ENCODE data around the gene RP9. TPM values are rescaled to one million over a fixed set of nuclear protein-coding genes. Genes with fewer than 3 reads are reported as not detected.

RP9 gene
- total and polyA plus RNA-seq, 7 donors, result 6.6 to 24.6 (median 10.8) TPM

DNA sequence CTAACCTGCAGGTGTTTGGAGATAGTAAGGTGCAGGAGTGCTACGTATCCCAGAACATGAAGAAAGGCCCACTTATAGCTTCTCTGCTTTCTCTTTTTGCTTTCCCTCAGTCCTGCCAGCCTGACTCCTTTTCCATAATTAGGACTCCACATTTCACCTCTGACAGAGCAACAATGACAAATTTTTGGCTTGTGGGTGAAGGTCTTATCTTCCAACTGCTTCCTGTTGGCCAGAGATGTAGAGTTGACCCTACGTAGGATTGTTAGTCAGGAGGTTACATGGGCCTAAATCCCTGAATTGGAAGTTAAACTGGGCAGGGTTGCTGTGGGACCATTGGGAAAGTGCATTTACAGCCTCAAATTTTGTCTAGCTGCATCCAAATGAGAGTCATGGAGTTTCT lies 21.3 kb downstream of the RP9 start:
- no peak overlapping the region for H3K4me3 ChIP-seq
- no peak overlapping the region for H3K27ac ChIP-seq
- intact Hi-C loops (cut with DNase I), result no loop called here
- WGBS, 2 donors, result 91 to 94% methylated on average over 2 of the region's 2 CpGs
- no peaks in the 10 kb centered on the region for H3K4me1 ChIP-seq
- H3K9me3 ChIP-seq, result no peaks in the 10 kb centered on the region
- TF ChIP-seq POLR2A (IDR thresholded peaks at IDR 0.05), result no peak
- TF ChIP-seq, protein P1, sequence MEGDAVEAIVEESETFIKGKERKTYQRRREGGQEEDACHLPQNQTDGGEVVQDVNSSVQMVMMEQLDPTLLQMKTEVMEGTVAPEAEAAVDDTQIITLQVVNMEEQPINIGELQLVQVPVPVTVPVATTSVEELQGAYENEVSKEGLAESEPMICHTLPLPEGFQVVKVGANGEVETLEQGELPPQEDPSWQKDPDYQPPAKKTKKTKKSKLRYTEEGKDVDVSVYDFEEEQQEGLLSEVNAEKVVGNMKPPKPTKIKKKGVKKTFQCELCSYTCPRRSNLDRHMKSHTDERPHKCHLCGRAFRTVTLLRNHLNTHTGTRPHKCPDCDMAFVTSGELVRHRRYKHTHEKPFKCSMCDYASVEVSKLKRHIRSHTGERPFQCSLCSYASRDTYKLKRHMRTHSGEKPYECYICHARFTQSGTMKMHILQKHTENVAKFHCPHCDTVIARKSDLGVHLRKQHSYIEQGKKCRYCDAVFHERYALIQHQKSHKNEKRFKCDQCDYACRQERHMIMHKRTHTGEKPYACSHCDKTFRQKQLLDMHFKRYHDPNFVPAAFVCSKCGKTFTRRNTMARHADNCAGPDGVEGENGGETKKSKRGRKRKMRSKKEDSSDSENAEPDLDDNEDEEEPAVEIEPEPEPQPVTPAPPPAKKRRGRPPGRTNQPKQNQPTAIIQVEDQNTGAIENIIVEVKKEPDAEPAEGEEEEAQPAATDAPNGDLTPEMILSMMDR (IDR thresholded peaks at IDR 0.05), result no peak
- TF ChIP-seq POLR2AphosphoS5 (IDR thresholded peaks at IDR 0.05), result no peak
- no peak for TF ChIP-seq EP300 (IDR thresholded peaks at IDR 0.05)
- H3K36me3 ChIP-seq, result no peaks in the 10 kb centered on the region
- no peak for DNase-seq
- no peaks in the 10 kb centered on the region for H3K27me3 ChIP-seq

DNA sequence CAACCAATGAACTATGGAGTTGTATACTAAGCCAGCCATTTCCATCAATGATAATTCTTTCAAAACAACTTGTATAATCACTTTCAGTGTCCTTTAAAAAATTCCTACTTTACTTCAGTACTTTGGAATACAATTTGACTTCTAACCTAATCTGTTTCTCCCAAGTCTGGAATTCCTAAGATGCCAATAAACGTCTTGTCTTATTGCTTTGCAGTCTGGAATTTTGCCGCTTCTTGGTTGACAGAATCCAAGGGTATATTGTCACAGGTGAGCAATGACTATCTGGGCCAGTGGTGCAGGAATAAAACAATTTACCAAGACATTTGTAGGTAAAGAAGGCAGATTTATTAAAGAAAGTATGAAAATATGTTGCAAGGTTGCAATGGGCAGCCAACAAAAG lies 21.8 kb downstream of the RP9 start:
- Histone ChIP-seq H3K36me3 (no peaks in the 10 kb centered on the region), H3K9me3 (no peaks in the 10 kb centered on the region), H3K4me3 (no peak overlapping the region), H3K4me1 (no peaks in the 10 kb centered on the region), H3K27ac (no peak overlapping the region), H3K27me3 (no peaks in the 10 kb centered on the region)
- intact Hi-C loops (cut with DNase I), result no loop called here
- 33 to 82% methylated on average over 2 of the region's 2 CpGs for WGBS, 2 donors
- TF ChIP-seq POLR2A (IDR thresholded peaks at IDR 0.05), result no peak
- no peak for TF ChIP-seq POLR2AphosphoS5 (IDR thresholded peaks at IDR 0.05)
- TF ChIP-seq EP300 (IDR thresholded peaks at IDR 0.05), result no peak
- TF ChIP-seq, protein P1 (IDR thresholded peaks at IDR 0.05), result no peak
- no peak for DNase-seq

DNA sequence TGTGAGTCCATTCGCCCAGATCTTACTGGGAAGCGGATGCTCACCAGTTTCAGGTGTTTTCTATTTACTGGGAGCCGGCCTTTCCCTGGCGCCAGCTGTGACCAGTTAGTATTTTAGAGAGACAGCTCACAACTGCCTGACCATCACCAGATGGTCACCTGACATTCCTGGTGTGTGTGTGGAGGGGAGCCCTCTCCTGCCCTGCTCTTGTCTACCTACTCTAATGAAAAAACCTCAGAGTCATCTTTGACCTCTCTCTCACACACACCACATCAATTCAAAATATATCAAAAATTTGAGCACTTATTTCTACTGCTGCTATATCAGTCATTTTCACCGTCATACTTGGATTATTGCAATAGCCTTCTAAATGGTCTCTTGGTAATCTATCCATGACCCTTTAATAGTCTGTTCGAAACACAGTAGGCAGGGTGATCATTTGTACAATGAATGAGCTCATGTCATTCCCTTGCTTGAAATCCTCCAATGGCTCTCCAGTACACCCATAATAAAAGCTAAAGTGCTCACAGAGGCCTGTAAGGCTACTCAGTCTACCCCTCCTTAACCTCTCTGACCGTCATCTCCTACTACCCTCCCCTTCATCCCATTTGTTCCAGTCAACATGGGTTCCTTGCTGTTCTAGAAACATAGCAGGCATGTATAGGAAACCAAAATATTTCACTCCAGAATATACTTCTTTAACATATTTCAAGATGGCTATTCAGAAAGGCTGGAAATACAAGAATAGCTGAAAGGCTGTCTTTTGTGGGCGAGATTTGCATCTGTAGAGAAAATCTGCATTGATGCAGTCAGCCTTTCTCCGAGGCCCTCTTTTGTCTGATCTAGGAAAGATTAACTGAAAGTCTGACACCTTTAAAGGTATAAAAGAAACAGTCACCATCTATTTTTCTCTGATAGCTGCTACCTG lies 29.2 kb downstream of the RP9 start:
- no peak for DNase-seq
- no peaks in the 10 kb centered on the region for H3K27me3 ChIP-seq

DNA sequence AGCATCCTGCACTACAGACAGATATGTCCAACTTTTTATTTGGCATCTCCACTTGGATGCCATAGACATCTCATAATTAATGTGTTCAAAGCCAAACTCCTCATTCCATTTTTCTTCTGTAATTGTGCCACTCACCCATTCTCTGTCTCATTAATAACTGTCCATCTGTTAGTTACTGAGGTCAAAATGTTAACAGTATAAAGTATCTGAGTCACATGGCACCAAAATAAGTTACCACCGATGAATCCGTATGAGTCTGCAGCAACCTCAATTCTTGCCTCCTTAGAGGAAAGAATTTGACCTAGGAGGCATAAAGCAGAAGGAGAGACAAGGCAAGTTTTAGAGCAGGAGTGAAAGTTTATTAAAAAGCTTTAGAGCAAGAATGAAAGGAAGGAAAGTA lies 30.1 kb downstream of the RP9 start:
- Histone ChIP-seq H3K9me3 (no peaks in the 10 kb centered on the region), H3K27me3 (no peaks in the 10 kb centered on the region), H3K27ac (no peak overlapping the region), H3K36me3 (no peaks in the 10 kb centered on the region), H3K4me1 (no peaks in the 10 kb centered on the region), H3K4me3 (no peak overlapping the region)
- no peak for DNase-seq
- intact Hi-C loops (cut with DNase I), result no loop called here
- TF ChIP-seq POLR2AphosphoS5 (IDR thresholded peaks at IDR 0.05) (no peak), POLR2A (IDR thresholded peaks at IDR 0.05) (no peak), EP300 (IDR thresholded peaks at IDR 0.05) (no peak)
- TF ChIP-seq, protein P1 (IDR thresholded peaks at IDR 0.05), result no peak
- WGBS, 2 donors, result 94 to 95% methylated on average over 2 of the region's 2 CpGs

More for the DNA sequence above, 29.2 kb downstream of the RP9 start:
- H3K27ac ChIP-seq, result no peak overlapping the region
- H3K4me1 ChIP-seq, result no peaks in the 10 kb centered on the region
- H3K36me3 ChIP-seq, result no peaks in the 10 kb centered on the region
- H3K9me3 ChIP-seq, result no peaks in the 10 kb centered on the region
- no peak for TF ChIP-seq EP300 (IDR thresholded peaks at IDR 0.05)
- TF ChIP-seq, protein P1 (IDR thresholded peaks at IDR 0.05), result no peak
- TF ChIP-seq POLR2A (IDR thresholded peaks at IDR 0.05), result no peak
- no peak for TF ChIP-seq POLR2AphosphoS5 (IDR thresholded peaks at IDR 0.05)
- no peak overlapping the region for H3K4me3 ChIP-seq
- intact Hi-C loops (cut with DNase I), result no loop called here
- 89 to 91% methylated on average over 9 of the region's 9 CpGs for WGBS, 2 donors
